HFF-Myc (cell line): ENCODE measurements around the gene CILP2.

Experiments used
- DNase-seq: peaks from one replicate; pipeline ENCODE4 v3.0.0-alpha.2; 2011; ENCODE audit warnings: low read depth; ENCODE audit errors: extremely low read depth
- H3K4me3 ChIP-seq: replicated peaks from 2 replicates; pipeline ENCODE4 v1.5.1; 2011; ENCODE audit warnings: low read depth, mild to moderate bottlenecking, control low read depth, low read length
- TF ChIP-seq, protein P1 (sequence below): IDR thresholded peaks from 2 replicates; pipeline ENCODE4 v1.5.1; 2012; ENCODE audit warnings: mild to moderate bottlenecking, low read depth, low read length, control low read depth; ENCODE audit errors: missing control alignments

The CILP2 gene

DNA sequence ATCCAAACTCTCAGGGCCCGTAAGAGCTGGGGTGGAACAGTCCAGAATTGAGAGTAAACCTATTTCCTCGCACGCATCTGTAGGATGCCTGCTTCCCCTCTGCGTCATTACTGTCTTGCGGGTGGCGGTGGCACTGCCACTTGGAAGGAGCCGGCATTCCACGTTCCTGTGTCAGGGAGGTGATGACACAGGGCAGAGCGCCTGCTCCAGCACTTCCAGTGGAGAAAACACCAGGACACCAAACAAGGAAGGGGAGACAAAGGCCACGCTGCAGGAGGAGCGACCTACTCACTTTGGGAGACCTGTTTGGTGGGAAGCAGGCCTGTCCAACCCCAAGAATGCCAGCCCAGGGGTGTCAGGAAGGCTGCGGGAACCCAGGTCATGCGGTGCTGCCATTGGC is 43.3 kb downstream of the CILP2 start:
- TF ChIP-seq, protein P1, sequence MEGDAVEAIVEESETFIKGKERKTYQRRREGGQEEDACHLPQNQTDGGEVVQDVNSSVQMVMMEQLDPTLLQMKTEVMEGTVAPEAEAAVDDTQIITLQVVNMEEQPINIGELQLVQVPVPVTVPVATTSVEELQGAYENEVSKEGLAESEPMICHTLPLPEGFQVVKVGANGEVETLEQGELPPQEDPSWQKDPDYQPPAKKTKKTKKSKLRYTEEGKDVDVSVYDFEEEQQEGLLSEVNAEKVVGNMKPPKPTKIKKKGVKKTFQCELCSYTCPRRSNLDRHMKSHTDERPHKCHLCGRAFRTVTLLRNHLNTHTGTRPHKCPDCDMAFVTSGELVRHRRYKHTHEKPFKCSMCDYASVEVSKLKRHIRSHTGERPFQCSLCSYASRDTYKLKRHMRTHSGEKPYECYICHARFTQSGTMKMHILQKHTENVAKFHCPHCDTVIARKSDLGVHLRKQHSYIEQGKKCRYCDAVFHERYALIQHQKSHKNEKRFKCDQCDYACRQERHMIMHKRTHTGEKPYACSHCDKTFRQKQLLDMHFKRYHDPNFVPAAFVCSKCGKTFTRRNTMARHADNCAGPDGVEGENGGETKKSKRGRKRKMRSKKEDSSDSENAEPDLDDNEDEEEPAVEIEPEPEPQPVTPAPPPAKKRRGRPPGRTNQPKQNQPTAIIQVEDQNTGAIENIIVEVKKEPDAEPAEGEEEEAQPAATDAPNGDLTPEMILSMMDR: no peak

DNA sequence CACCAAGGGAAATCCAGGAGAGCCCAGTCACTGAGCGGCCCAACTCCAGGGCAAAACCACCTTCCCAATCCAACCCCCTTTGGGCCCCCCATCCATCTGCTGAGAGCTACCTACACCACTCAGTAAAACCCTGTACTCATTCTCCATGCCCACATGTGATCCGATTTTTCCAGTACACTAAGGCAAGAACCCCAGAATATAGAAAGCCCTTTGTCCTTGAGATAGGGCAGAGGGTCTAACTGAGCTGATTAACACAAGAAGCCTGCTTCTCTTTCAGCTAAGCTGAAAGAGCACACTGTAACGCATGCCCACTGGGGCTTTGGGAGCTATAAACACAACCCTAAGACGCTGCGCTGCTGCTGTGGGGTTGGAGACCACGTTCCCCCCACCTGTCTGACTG is 44.4 kb downstream of the CILP2 start:
- no peak for DNase-seq
- no peak overlapping the region for H3K4me3 ChIP-seq
- TF ChIP-seq, protein P1: no peak

More for the DNA sequence above, 43.3 kb downstream of the CILP2 start:
- H3K4me3 ChIP-seq: no peak overlapping the region
- no peak for DNase-seq

- DNase-seq: no peak
- no peak overlapping the region for H3K4me3 ChIP-seq
- TF ChIP-seq, protein P1: no peak
Observed at GRCh38 chr19:19584356-19584755, 46.3 kb downstream of the CILP2 start.

- DNase-seq: no peak
- TF ChIP-seq, protein P1: no peak
Observed at GRCh38 chr19:19587771-19588170, 49.7 kb downstream of the CILP2 start.

DNA sequence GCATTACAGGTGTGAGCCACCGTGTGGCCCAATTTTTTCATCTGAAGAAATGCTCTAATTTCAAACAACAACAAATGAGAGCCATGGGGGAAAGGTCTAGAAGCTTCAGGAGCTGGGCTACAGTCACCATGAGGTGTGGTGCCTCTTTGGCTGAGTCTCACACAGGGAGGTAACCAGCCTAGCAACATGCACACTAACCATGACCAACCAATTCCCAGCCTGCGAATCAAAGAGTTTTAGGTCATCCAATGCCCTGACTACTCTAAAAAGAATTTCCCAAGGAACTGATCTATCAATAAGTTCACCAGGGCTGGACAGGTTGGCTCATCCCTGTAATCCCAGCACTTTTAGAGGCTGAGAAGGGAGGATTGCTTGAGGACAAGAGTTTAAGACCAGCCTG is 50.5 kb downstream of the CILP2 start:
- no peak overlapping the region for H3K4me3 ChIP-seq
- TF ChIP-seq, protein P1: no peak
- DNase-seq: no peak

More at GRCh38 chr19:19587771-19588170, 49.7 kb downstream of the CILP2 start:
- H3K4me3 ChIP-seq: no peak overlapping the region

DNA sequence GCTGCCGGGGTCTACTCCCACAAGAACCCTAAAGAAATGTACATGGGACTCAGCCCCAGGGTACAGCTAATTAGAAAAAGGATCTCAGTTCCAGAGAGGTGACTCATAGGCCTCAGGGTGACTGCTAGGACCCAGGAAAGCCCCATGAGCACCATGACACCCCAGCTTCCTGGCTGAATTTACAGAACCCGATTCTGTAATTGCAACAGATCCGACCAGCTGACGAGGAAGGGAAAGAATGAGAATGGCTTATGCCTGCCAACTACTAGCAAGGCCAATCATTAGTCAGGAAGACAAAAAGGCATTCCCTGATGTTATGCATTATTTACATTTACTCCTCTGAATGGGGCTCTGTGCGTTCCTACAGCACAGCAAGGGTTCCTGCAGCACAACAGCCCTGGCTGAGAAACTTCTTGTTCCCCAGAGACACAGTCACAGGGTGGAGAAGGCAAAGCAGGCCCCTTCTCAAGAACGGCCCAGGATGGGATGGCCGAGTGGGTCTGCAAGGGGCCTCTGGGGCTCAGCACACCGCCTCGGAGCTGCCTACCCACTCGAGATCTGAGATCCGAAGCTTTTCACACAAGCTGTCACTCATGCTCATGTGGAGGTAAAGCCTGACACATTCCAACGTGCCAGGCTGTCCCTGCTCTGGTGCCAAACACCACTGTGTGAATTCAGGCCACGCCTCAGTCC is 53.2 kb downstream of the CILP2 start:
- H3K4me3 ChIP-seq: no peak overlapping the region
- DNase-seq: peak; percentile 91
- TF ChIP-seq, protein P1: no peak

- TF ChIP-seq, protein P1: no peak
- H3K4me3 ChIP-seq: no peak overlapping the region
- DNase-seq: no peak
Observed at GRCh38 chr19:19592690-19593089, 54.6 kb downstream of the CILP2 start.
